NCI-H1436 treated with DMSO at 0.1 percent for 48 hours (cell line): Measurements from ENCODE around the gene OR10A4.
"Not testable (repeated sequence)": the region's sequence is repeated elsewhere in the genome, so short reads cannot be mapped to it uniquely, and the experiment has no call there.

ENCODE experiments used
- DNase-seq: peaks from one replicate; lab custom pipeline; 2025; lab: John Stamatoyannopoulos, UW

The OR10A4 gene, protein sequence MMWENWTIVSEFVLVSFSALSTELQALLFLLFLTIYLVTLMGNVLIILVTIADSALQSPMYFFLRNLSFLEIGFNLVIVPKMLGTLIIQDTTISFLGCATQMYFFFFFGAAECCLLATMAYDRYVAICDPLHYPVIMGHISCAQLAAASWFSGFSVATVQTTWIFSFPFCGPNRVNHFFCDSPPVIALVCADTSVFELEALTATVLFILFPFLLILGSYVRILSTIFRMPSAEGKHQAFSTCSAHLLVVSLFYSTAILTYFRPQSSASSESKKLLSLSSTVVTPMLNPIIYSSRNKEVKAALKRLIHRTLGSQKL

DNA sequence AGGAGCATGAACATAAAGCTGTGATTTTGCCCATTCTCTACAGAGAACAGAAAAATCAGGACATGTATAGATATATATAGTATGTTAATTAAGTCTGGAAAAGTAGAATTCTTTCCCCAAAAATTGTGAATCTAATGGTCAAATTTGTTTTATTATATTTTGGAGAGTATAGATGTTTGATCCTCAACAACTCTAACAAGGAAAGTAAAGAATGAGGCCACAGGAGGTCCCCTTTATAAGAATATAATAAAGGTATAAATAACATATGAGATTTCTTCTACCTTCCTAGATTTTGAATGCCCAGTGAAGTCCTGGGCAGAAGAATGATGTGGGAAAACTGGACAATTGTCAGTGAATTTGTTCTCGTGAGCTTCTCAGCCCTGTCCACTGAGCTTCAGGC is at the start of gene OR10A4:
Gene OR10A4, plus strand, starts transcription at position 301 of the 400 bp plus-strand sequence. Its CDS starts 23 bp downstream, at position 324.
- DNase-seq: no peak

- DNase-seq: no peak
Measured at GRCh38 chr11:6828103-6828502, 48.3 kb upstream of the OR10A4 start.

DNA sequence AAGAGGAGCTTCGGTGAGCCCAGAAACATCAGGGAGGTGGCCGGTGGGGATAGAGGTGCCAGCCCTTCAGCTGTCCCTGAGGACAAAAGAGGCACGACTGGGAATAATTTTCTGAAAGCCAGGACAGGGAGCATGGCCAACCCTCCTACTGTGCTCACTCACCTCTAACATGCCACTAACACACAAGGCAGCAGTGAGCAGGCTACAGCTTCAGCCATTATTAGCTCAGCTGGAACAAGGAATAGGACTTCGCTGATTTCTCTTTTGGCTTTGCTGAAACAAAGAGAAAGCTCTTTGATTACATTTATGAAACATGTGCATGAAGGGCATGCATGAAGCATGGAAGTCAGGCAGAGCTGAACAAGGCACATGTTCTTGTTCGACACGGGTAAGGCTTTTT is 43.1 kb upstream of the OR10A4 start:
- no peak for DNase-seq

GRCh38 chr11:6834021-6834420 is 42.4 kb upstream of the OR10A4 start:
- no peak for DNase-seq

GRCh38 chr11:6841694-6842093 is 34.7 kb upstream of the OR10A4 start:
- no peak for DNase-seq

GRCh38 chr11:6843670-6844069 is 32.8 kb upstream of the OR10A4 start:
- no peak for DNase-seq

GRCh38 chr11:6844356-6844755 is 32.1 kb upstream of the OR10A4 start:
- DNase-seq: no peak

- no peak for DNase-seq
Measured at GRCh38 chr11:6845383-6845782, 31.0 kb upstream of the OR10A4 start, which contains the start of gene OR10A5. TSS of gene OR10A5 (plus strand) at chr11:6845683. CDS start at chr11:6845683, 0 bp downstream.

DNA sequence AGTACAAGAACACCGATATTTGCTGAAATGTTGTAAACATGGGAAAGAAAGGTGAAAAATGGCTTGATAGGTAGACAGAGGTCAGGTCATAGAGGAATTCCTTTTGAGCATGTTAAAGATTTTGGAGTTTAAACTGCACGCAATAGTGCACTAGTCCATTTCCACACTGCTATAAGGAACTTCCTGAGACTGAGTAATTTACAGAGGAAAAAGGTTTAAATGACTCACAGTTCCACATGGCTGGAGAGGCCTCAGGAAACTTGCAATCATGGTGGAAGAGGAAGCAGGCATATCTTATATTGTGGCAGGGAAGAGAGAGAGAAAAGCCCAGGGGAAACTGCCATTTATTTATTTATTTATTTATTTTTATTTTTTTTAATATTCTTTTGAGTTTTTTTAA is 25.9 kb upstream of the OR10A4 start:
- no peak for DNase-seq

DNA sequence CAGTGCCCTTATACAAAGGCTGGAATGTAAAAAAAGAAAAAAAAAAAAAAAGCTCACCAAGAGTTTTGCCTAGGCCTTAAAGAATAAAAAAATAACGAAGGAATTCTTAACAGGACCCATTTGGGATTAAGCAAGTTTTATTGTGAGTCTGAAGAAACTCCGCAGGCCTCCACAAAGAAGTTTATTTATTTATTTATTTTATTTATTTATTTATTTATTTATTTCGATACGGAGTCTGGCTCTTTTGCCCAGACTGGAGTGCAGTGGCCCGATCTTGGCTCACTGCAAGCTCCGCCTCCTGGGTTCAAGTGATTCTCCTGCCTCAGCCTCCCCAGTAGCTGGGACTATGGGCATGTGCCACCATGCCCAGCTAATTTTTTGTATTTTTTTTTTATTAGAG is 21.6 kb upstream of the OR10A4 start:
- DNase-seq: not testable (repeated sequence)

DNA sequence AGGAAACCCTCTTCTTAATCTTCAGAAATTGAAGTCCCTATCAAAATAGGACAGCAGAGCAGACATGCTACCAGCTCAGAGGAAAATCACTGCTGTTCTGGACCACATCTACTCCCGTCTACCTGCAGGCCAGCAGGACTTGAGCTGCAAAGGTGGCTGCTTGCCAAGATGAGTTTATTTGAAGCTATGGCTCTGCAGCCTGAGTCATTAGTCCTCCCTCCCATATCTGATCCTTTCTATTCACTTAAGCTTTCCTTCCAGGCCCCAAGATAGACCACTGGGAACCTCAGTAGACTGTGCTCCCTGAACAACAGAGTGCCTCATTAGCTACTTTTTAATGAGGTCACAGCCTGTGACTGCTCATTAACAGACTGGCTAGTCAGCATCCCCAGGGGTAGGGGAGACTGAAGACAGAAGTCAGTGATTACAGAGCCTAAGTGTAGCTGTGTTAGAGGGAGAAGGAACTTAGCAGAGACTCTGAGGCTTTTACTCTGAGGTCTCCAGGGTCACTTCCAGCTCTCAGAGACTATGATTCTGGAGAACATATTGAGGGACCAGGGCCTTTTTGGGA is 20.4 kb upstream of the OR10A4 start:
- no peak for DNase-seq

GRCh38 chr11:6856871-6857270 is 19.6 kb upstream of the OR10A4 start:
- no peak for DNase-seq

- DNase-seq: no peak
Measured at GRCh38 chr11:6862961-6863360, 13.5 kb upstream of the OR10A4 start, which contains the start of gene OR10A2. TSS of gene OR10A2 (plus strand) at chr11:6863057. CDS start at chr11:6869755, 6,698 bp downstream.

DNA sequence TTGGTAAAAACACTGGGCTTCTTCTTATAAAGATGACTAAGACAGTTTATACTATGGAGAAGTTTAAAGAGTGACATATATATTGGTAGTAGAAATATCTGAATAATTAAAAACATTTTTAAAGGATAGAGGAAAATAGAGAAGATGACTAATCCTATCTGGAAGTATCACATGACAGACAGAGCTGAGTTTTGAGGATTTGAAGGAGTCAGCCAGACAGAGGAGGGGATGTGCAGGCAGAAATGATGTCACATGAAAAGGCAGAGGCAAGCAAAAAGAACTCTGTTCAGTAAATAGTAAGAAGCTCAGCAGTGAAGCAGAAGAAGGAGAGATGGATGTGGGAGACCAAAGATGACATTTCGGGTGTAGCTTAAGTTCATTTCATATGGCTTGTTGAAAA is 12.0 kb upstream of the OR10A4 start:
- DNase-seq: no peak

DNA sequence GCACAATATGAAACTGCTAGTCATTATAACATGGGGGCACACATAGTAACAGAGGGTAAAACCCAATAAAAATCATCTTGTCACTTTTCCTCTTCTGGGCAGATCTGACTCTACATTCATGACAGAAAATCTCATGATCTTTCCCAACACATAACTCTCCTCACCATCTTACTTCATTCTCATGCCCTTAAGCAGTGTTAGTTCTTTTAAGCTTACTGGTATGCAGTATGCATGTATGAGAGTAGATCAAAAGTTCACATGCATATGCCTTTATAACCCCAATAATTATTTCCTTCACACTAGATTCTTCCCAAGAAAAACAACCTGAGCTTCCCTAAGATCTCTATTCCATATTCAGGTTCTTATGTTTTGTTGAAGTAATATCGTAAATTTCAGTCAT is 5.1 kb upstream of the OR10A4 start:
- no peak for DNase-seq

GRCh38 chr11:6875761-6876160 is 664 bp upstream of the OR10A4 start:
- no peak for DNase-seq

DNA sequence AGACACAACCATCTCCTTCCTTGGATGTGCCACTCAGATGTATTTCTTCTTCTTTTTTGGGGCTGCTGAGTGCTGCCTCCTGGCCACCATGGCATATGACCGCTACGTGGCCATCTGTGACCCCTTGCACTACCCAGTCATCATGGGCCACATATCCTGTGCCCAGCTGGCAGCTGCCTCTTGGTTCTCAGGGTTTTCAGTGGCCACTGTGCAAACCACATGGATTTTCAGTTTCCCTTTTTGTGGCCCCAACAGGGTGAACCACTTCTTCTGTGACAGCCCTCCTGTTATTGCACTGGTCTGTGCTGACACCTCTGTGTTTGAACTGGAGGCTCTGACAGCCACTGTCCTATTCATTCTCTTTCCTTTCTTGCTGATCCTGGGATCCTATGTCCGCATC is 489 bp downstream of the OR10A4 start:
- no peak for DNase-seq

DNA sequence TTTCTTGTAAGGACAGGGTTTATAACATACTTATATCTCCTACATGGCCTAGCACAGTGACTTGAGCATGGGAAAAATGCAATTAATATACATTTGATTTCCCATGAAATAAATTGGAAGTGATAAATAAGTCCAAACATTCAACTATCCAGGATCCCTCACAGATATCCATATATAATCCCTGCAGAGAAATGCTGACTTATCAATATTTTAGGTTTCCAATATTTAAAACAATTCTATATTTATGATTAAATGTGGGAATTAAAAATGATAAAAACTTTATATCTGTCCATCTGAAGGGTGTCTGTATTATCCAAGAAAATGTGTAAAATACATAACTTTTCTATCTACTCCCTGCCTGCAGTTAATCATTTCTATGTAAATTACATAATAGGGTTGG is 6.3 kb downstream of the OR10A4 start:
- DNase-seq: no peak

DNA sequence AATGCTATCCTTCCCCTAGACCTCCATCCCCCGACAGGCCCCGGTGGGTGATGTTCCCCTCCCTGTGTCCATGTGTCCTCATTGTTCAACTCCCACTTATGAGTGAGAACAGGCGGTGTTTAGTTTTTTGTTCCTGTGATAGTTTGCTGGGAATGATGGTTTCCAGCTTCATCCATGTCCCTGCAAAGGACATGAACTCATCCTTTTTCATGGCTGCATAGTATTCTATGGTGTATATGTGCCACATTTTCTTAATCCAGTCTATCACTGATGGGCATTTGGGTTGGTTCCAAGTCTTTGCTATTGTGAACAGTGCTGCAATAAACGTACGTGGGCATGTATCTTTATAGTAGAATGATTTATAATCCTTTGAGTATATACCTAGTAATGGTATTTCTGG is 11.3 kb downstream of the OR10A4 start:
- DNase-seq: not testable (repeated sequence)

GRCh38 chr11:6888830-6889229 is 12.4 kb downstream of the OR10A4 start:
- DNase-seq: no peak

DNA sequence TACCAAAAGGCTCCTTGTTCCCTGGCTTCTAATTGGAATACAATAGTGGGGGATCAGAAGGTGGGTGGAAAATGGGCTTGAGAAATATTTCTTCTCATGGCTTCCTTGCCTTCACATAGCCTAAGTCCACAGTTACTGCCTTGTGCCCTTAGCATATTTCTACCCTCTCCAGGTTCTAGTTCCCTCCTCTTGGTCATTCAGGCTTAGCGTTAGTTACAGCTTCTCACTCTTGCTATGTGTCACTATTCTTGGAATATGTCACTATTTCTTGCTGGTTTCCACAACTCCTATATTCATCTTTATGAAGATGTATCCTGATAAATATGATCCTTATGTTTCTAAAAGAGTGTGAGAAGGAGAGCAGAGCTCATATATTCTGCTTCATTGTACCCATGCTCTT is 13.4 kb downstream of the OR10A4 start:
- no peak for DNase-seq

DNA sequence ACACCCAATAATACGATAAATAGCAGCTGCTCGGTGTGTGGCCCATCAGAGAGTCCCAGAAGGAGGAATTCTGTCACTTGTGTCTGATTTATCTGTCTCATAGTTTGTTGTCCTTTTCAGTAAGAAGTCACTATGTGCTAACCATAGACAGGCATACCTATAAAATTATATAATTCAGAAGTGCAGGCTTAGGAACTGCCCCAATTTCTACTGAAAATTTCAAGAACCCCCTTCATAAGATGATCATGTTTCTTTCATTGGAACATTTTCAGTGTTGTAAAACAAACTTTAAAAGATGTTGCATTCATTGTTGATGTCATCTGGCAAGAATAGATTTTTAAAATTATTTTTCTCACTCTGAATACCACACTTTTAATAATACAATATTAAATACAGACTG is 16.0 kb downstream of the OR10A4 start, which contains the start of gene OR2D2:
Gene OR2D2, minus strand, starts transcription at position 101 of the 400 bp plus-strand sequence. Its CDS starts 0 bp downstream, at position 101.
- no peak for DNase-seq

DNA sequence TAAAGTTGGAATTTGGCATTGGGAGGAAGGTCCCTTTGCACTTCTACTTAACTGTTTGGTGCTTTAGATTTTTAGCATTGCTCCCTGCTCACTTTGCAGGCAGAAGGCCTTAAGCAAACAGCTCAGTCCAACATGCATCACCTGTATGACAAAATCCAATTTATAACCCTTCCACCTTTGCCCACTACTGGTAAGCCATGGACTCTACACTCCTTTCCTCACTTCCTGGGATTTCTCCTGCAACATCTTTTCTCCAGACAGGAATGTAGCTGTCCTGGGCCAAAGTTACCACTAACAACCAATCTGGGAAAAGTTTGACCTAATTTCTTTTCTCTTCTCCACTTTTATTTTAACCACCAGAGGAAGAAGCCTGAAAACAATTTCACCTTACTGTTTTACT is 17.7 kb downstream of the OR10A4 start:
- no peak for DNase-seq

DNA sequence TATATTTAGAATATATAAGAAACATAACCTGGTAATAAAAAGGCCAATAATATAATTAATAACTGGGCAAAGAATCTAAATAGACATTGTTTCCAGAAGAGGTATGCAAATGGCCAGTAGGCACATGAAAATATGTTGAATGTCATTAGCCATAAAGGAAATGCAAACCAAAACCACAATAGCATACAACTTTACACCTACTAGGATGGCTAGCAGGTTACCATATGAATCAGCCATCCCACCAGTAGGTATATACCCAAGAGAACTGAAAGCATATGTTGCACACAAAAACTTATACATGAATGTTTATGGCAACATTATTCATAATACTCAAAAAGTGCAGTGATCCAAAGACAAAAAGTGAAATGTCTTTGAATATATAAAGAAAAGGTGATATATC is 18.6 kb downstream of the OR10A4 start:
- DNase-seq: no peak
